Measurements from ENCODE around the gene ZNF543.

Gene ZNF543

GRCh38 chr19:57348136-57348535, 27.9 kb downstream of the ZNF543 start:
- Histone ChIP-seq H3K4me3 (no peak overlapping the region), H3K27ac (no peak overlapping the region)
- DNase-seq (ENCODE audit: low spot score) = no peak
- TF ChIP-seq CTCF (IDR thresholded peaks at IDR 0.05) = no peak

GRCh38 chr19:57350877-57351805, 30.9 kb downstream of the ZNF543 start, which contains the start of gene ZNF304:
Gene ZNF304, plus strand, starts transcription at chr19:57351271. Its CDS starts 394 bp downstream, at chr19:57351665.
- DNase-seq (ENCODE audit: low spot score) = peak; percentile 93
- Histone ChIP-seq H3K27ac (peak within 1 kb of the TSS; percentile 44 to 87), H3K4me3 (peak within 1 kb of the TSS; percentile 99)
- no peak for TF ChIP-seq CTCF (IDR thresholded peaks at IDR 0.05)

DNA sequence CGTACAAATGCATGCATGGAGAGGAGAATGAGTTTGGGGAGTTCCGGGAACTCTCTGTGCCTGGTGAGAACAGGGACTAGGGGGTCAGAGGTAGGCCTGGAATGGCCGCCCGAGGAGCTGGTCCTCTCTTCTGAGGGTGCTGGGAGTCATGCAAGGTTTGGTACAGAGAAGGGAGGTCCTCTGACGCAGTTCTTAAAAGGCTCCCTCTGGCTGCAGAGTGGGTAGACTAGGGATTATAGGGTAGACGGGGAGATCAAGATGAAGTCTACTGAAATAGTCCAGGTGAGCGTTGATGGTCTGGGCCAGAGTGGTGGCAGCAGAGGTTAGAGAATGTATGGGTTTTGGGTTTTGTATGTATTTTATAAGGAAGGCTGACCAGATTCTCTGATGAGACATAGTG, 31.6 kb downstream of the ZNF543 start:
- Histone ChIP-seq H3K27ac (peak overlapping the region in 1 of 2 donors; percentile 87), H3K4me3 (peak overlapping the region; percentile 99)
- TF ChIP-seq CTCF (IDR thresholded peaks at IDR 0.05) = no peak
- DNase-seq (ENCODE audit: low spot score) = no peak

DNA sequence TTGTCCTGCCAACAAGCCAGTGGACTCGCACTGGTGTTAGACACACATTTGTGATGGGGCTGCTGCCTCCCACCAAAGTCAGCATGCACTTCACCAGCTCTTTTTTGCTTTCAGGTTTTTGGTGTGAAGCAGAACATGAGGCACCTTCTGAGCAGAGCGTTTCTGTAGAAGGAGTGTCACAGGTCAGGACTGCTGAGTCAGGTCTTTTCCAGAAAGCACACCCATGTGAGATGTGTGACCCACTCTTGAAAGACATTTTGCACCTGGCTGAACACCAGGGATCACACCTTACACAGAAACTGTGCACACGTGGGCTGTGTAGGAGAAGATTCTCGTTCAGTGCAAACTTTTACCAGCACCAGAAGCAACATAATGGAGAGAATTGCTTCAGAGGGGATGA, 35.6 kb downstream of the ZNF543 start:
- DNase-seq (ENCODE audit: low spot score) = no peak
- H3K4me3 ChIP-seq = no peak overlapping the region
- TF ChIP-seq CTCF (IDR thresholded peaks at IDR 0.05) = no peak
- no peak overlapping the region for H3K27ac ChIP-seq

GRCh38 chr19:57357406-57357805, 37.1 kb downstream of the ZNF543 start:
- no peak for DNase-seq (ENCODE audit: low spot score)
- H3K4me3 ChIP-seq = no peak overlapping the region
- no peak for TF ChIP-seq CTCF (IDR thresholded peaks at IDR 0.05)
- H3K27ac ChIP-seq = no peak overlapping the region

DNA sequence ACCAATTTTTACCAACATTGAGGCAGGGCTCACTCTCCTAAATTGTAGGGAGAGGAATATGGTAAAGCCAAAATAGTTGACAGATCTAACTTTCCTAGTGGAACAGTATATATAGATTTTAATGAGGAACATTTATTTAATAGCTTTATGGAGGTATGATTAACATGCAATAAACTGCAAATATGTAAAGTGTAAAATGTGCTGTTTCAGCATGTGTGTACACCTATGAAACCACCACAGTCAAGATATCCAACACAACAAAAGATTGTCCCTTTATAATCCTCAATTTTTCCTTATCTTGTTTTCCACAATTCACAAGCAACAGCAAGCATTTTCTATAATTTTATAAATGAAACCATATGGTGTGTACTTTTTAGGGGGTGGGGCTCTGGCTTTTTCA, 39.0 kb downstream of the ZNF543 start:
- TF ChIP-seq CTCF (IDR thresholded peaks at IDR 0.05) = no peak
- H3K27ac ChIP-seq = no peak overlapping the region
- DNase-seq (ENCODE audit: low spot score) = no peak
- H3K4me3 ChIP-seq = no peak overlapping the region

DNA sequence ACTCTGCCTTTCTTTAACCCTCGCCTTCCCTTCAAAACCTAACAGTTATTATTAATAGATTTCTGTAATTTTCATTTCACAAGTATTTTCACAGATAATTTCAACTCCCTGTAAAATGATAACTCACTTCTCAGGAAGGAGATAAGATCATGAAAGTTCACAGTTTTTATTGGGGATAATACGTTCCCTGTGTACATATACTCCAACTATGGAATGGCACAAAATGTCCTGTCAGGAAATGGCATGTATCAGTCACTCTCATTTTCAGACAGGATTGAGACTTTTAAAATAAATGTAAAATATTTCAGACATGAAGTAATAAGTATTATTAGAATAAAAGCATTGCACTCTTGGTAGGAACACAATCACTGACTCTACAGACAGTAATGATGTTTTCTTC, 42.1 kb downstream of the ZNF543 start:
- peak overlapping the region; percentile 73 to 98 for H3K27ac ChIP-seq
- peak overlapping the region; percentile 96 for H3K4me3 ChIP-seq
- DNase-seq (ENCODE audit: low spot score) = no peak
- no peak for TF ChIP-seq CTCF (IDR thresholded peaks at IDR 0.05)

Data from coronary artery (tissue), 2 donors.